GM12878 (cell line): ENCODE measurements around the gene ARHGAP26. TPM values are rescaled to one million over a fixed set of nuclear protein-coding genes. Genes with fewer than 3 reads are reported as not detected.

Experiments used
- ATAC-seq: fragments of 200-7000 bp; cut with Tn5 transposase; 3 replicates; pipeline ENCODE4 v1.9.1; 2020; ENCODE audit warnings: mild to moderate bottlenecking, moderate library complexity
- BruUV-seq: library from RNA; stranded (reverse); fragments of 400-500 nt; replicated peaks from 2 replicates; lab custom pipeline; 2021; lab: Mats Ljungman, UMichigan
- CTCF ChIA-PET: fragments of 300-600 bp; sonication (Branson Sonifier 250); formaldehyde crosslinking; extraction: SDS; loops from one replicate; lab custom pipeline; 2021; ENCODE audit warnings: inconsistent platforms; lab: Yijun Ruan, JAX
- POLR2A ChIA-PET: fragments of 350-600 bp; formaldehyde crosslinking; extraction: SDS; loops from one replicate; lab custom pipeline; 2021; ENCODE audit warnings: inconsistent platforms; lab: Charles Lee
- RAD21 ChIA-PET: fragments of 300-600 bp; sonication (Branson Sonifier 250); formaldehyde crosslinking; loops from one replicate; lab custom pipeline; 2023; ENCODE audit warnings: antibody characterized with exemption; ENCODE audit not compliant: unreplicated experiment; lab: Charles Lee
- SMC1A ChIA-PET: fragments of 300-600 bp; sonication (Branson Sonifier 250); formaldehyde crosslinking; loops from one replicate; lab custom pipeline; 2023; ENCODE audit not compliant: unreplicated experiment, uncharacterized antibody; lab: Charles Lee
- DNase-seq: peaks from one replicate; pipeline ENCODE4 v3.0.0-alpha.2; 2011; ENCODE audit warnings: low read depth, low spot score
- FAIRE-seq: peaks from 3 replicates; lab custom pipeline; 2011; peaks lifted over from hg19 to GRCh38; lab: Jason Lieb, UNC
- H2AFZ ChIP-seq: 2 replicates; pipeline ENCODE4 v1.6.0; 2011; ENCODE audit warnings: low read depth, low read length, control low read depth; ENCODE audit not compliant: control insufficient read depth
- H3K27ac ChIP-seq: 2 replicates; pipeline ENCODE4 v1.5.1; 2011; ENCODE audit warnings: control low read depth; ENCODE audit not compliant: control insufficient read depth, insufficient read depth
- H3K27me3 ChIP-seq, 2 experiments: replicated peaks in 1 of 2; 2 replicates each; pipeline versions ENCODE4 v1.6.0 to v1.6.1; 2011; ENCODE audit warnings: low read length in 1 of 2; ENCODE audit not compliant: control insufficient read depth in 2 of 2, insufficient read depth in 2 of 2
- H3K36me3 ChIP-seq, 2 experiments: 2 replicates each; pipeline ENCODE4 v1.5.1; 2011; ENCODE audit warnings: low read length in 1 of 2; ENCODE audit not compliant: control insufficient read depth in 2 of 2, insufficient read depth in 2 of 2
- H3K4me1 ChIP-seq: 2 replicates; pipeline ENCODE4 v1.6.1; 2011; ENCODE audit warnings: mild to moderate bottlenecking, low read length, moderate library complexity, mixed read lengths; ENCODE audit not compliant: control insufficient read depth, insufficient read depth
- H3K4me2 ChIP-seq: 2 replicates; pipeline ENCODE4 v1.6.0; 2011; ENCODE audit warnings: control low read depth; ENCODE audit not compliant: control insufficient read depth, insufficient read depth
- H3K4me3 ChIP-seq: fragments of 200-600 bp; sonication (generic); 2 replicates; pipeline ENCODE4 v1.5.1; 2016
- H3K79me2 ChIP-seq: 2 replicates; pipeline ENCODE4 v1.6.0; 2011; ENCODE audit warnings: low read length; ENCODE audit not compliant: control insufficient read depth, insufficient read depth
- H3K9ac ChIP-seq: 2 replicates; pipeline ENCODE4 v1.8.0; 2011; ENCODE audit warnings: low read length, control low read depth, mixed read lengths; ENCODE audit not compliant: control insufficient read depth, insufficient read depth
- H3K9me3 ChIP-seq: replicated peaks from 3 replicates; pipeline ENCODE4 v1.5.1; 2011; ENCODE audit warnings: mild to moderate bottlenecking, low read length; ENCODE audit not compliant: control insufficient read depth, insufficient read depth
- H4K20me1 ChIP-seq: 2 replicates; pipeline ENCODE4 v1.6.0; 2011; ENCODE audit not compliant: control insufficient read depth, insufficient read depth
- BACH1 ChIP-seq: fragments of 450-650 bp; IDR thresholded peaks from 2 replicates; pipeline ENCODE4 v1.6.1; 2017; ENCODE audit warnings: mild to moderate bottlenecking, borderline replicate concordance
- BHLHE40 ChIP-seq, 2 experiments: fragments of 450-650 bp in 1 of 2; IDR thresholded peaks; 2 replicates each; pipeline ENCODE4 v1.6.1; 2011 to 2017; ENCODE audit warnings: low read depth in 2 of 2, borderline replicate concordance in 1 of 2, improper control_type of control experiment in 1 of 2, low read length in 1 of 2, mild to moderate bottlenecking in 1 of 2
- CHD2 ChIP-seq: IDR thresholded peaks from 2 replicates; pipeline ENCODE4 v1.6.1; 2011; ENCODE audit warnings: low read depth, low read length, improper control_type of control experiment, borderline replicate concordance
- EP300 ChIP-seq, 2 experiments: fragments of 150-350 bp in 1 of 2; IDR thresholded peaks; 2 replicates each; pipeline ENCODE4 v1.6.1; 2011 to 2012; ENCODE audit warnings: low read depth in 2 of 2, low read length in 2 of 2, borderline replicate concordance in 1 of 2, improper control_type of control experiment in 1 of 2, inconsistent platforms in 1 of 2; ENCODE audit not compliant: control insufficient read depth in 1 of 2
- HDAC2 ChIP-seq: fragments of 200-600 bp; sonication (generic); IDR thresholded peaks from 2 replicates; pipeline ENCODE4 v1.6.1; 2017
- KDM1A ChIP-seq: fragments of 200-600 bp; sonication (generic); IDR thresholded peaks from 2 replicates; pipeline ENCODE4 v1.6.1; 2016; ENCODE audit warnings: borderline replicate concordance
- LARP7 ChIP-seq: fragments of 450-650 bp; IDR thresholded peaks from 2 replicates; pipeline ENCODE4 v1.6.1; 2017; ENCODE audit warnings: mild to moderate bottlenecking
- MEF2A ChIP-seq: IDR thresholded peaks from 2 replicates; pipeline ENCODE4 v1.6.1; 2011; ENCODE audit warnings: low read depth, mild to moderate bottlenecking, low read length, moderate library complexity; ENCODE audit not compliant: insufficient read depth
- MTA2 ChIP-seq: fragments of 450-650 bp; IDR thresholded peaks from 2 replicates; pipeline ENCODE4 v1.6.1; 2016; ENCODE audit warnings: low read depth, mild to moderate bottlenecking, moderate library complexity
- PAX8 ChIP-seq: fragments of 450-650 bp; IDR thresholded peaks from 2 replicates; pipeline ENCODE4 v1.6.1; 2017; ENCODE audit warnings: mild to moderate bottlenecking, moderate library complexity
- PML ChIP-seq: IDR thresholded peaks from 2 replicates; pipeline ENCODE4 v1.6.1; 2012; ENCODE audit warnings: low read length, inconsistent platforms
- RUNX3 ChIP-seq: IDR thresholded peaks from 2 replicates; pipeline ENCODE4 v1.6.1; 2012; ENCODE audit warnings: low read length, inconsistent platforms
- SMAD1 ChIP-seq: fragments of 450-650 bp; IDR thresholded peaks from 2 replicates; pipeline ENCODE4 v1.6.1; 2018; ENCODE audit warnings: mild to moderate bottlenecking, low read depth; ENCODE audit not compliant: partially characterized antibody
- STAT1 ChIP-seq: fragments of 450-650 bp; conservative IDR thresholded peaks from 2 replicates; pipeline ENCODE4 v1.6.1; 2014; ENCODE audit warnings: antibody characterized with exemption, mild to moderate bottlenecking
- WRNIP1 ChIP-seq: IDR thresholded peaks from 2 replicates; pipeline ENCODE4 v1.6.1; 2011; ENCODE audit warnings: low read depth, low read length, improper control_type of control experiment, borderline replicate concordance
- WGBS: methylation state at CpG from one replicate; pipeline ENCODE4 v1.1.6; 2016; ENCODE audit warnings: low lambda C conversion rate; ENCODE audit not compliant: insufficient replicate concordance, insufficient coverage; ENCODE audit errors: missing lambda C conversion rate; 5-methylcytosine and 5-hydroxymethylcytosine counted together
- in situ Hi-C: fragments of 300-500 bp; cut with MboI; formaldehyde crosslinking; loops from 9 replicates; pipeline ENCODE4 v1.14.3; 2018; ENCODE audit warnings: mixed read lengths
- intact Hi-C: fragments of 100-400 bp; cut with micrococcal nuclease; formaldehyde crosslinking; loops from one replicate; pipeline ENCODE4 v1.14.2; 2022; ENCODE audit not compliant: unreplicated experiment
- polyA plus RNA-seq, 11 experiments: library from polyadenylated mRNA; depleted of rRNA in 4 of 11; unstranded in 6 of 11; stranded (reverse) in 5 of 11; fragments of >200 nt; fragmentation: Nextera tagmentation in 4 of 11; fragmentation: Illumina TruSeq in 1 of 11; extraction: Ambion mirVana in 4 of 11; extraction: Trizol in 1 of 11; gene quantifications; 1 replicate in 1 of 11; 2 replicates in 10 of 11; pipeline versions ENCODE4 v1.2.1 to v1.2.3, GENCODE V29; 2011 to 2016; ENCODE audit warnings: inconsistent platforms in 2 of 11, missing spikeins in 2 of 11, low read depth in 1 of 11
- total RNA-seq, 4 experiments: library from RNA; depleted of rRNA in 3 of 4; stranded (reverse); fragments of >200 nt in 3 of 4; fragmentation: Illumina TruSeq in 1 of 4; extraction: Trizol in 1 of 4; gene quantifications; 2 replicates each; pipeline versions ENCODE4 v1.2.1 to v1.2.3, GENCODE V29; 2013 to 2021
- TF ChIP-seq, protein P1 (sequence below): IDR thresholded peaks from 2 replicates; pipeline ENCODE4 v1.6.1; 2011; ENCODE audit warnings: low read depth, mild to moderate bottlenecking, low read length, moderate library complexity, borderline replicate concordance; ENCODE audit errors: extremely low read depth
- TF ChIP-seq, protein P2 (sequence below): IDR thresholded peaks from 2 replicates; pipeline ENCODE4 v1.6.1; 2011; ENCODE audit warnings: borderline replicate concordance, low read depth, mild to moderate bottlenecking, moderate library complexity, mixed read lengths, low read length; ENCODE audit not compliant: insufficient read depth; ENCODE audit errors: extremely low read length
- TF ChIP-seq, protein P3 (sequence below): fragments of 150-350 bp; IDR thresholded peaks from 2 replicates; pipeline ENCODE4 v1.6.1; 2016; ENCODE audit warnings: low read depth, low read length
- TF ChIP-seq, protein P4 (sequence below), 3 experiments: IDR thresholded peaks in 2 of 3; conservative IDR thresholded peaks in 1 of 3; 2 replicates each; pipeline ENCODE4 v1.5.1; 2011; ENCODE audit warnings: low read depth in 3 of 3, low read length in 3 of 3, mild to moderate bottlenecking in 3 of 3, control low read depth in 2 of 3, moderate library complexity in 2 of 3, inconsistent platforms in 1 of 3, mixed read lengths in 1 of 3; ENCODE audit not compliant: control insufficient read depth in 2 of 3, insufficient read depth in 1 of 3; ENCODE audit errors: extremely low read depth in 1 of 3

The ARHGAP26 gene
- total and polyA plus RNA-seq, 10 of the 15 experiments (the other 5 are each of a cell fraction or from before 2014, with no cell fraction given), result 9.4 to 41.5 (median 19.3) TPM

DNA sequence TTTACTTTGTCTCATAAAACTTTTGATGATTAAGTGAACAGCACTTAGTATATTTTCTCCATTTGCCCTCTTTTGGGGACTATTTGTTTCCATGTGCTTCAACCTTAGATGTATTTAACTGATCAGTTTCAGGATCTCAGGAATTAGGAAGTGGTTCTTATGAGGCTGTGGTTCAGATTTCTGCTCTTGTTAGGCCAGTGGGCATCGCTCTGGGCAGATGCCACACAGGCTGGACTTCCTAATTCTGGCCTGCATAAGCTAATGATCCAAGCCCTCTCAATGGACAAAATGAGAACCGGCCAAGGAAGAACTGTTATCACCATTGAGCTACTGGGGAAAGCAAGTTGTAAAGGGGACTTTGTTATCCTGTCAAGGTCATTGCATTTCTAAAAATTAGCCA is 6.9 kb downstream of the ARHGAP26 start:
- no peaks in the 10 kb centered on the region for H3K36me3 ChIP-seq
- in situ Hi-C loops, result no loop called here
- no peak overlapping the region for H3K4me3 ChIP-seq
- RAD21 ChIA-PET, result no interaction called here
- FAIRE-seq (no peak), DNase-seq (no peak), ATAC-seq (no peak)
- H3K4me1 ChIP-seq, result no peaks in the 10 kb centered on the region
- 89% methylated on average over 2 of the region's 2 CpGs for WGBS
- no peak overlapping the region for H3K4me2 ChIP-seq
- H3K9ac ChIP-seq, result no peak overlapping the region
- H4K20me1 ChIP-seq, result no peaks in the 10 kb centered on the region
- no TSS peak for BruUV-seq
- POLR2A ChIA-PET, result no interaction called here
- no peaks in the 10 kb centered on the region for H3K27me3 ChIP-seq
- no peak overlapping the region for H3K27ac ChIP-seq
- H2AFZ ChIP-seq, result no peak overlapping the region
- SMC1A ChIA-PET, result interaction anchor here (1.3 kb wide), 1 partner anchor 25 kb away, joined by 3 read pairs; no protein-coding TSS in a partner anchor
- peaks cover 3% of the 10 kb centered on the region; the same call in 1 of the 2 replicates for H3K79me2 ChIP-seq
- H3K9me3 ChIP-seq, result no peaks in the 10 kb centered on the region
- CTCF ChIA-PET, result interaction anchor here (1.3 kb wide), 1 partner anchor 64 kb away, joined by 3 read pairs; no protein-coding TSS in a partner anchor
- intact Hi-C loops, result no loop called here
- no peak for TF ChIP-seq EP300 (IDR thresholded peaks at IDR 0.05; ENCODE audit: borderline replicate concordance in 1 of 2, control insufficient read depth in 1 of 2, low read depth in 2 of 2, low read length in 2 of 2)
- TF ChIP-seq, protein P1, sequence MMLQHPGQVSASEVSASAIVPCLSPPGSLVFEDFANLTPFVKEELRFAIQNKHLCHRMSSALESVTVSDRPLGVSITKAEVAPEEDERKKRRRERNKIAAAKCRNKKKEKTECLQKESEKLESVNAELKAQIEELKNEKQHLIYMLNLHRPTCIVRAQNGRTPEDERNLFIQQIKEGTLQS, result no peak
- TF ChIP-seq PAX8, result no peak
- TF ChIP-seq STAT1, result no peak
- no peak for TF ChIP-seq KDM1A
- TF ChIP-seq MEF2A, result no peak
- TF ChIP-seq, protein P2, sequence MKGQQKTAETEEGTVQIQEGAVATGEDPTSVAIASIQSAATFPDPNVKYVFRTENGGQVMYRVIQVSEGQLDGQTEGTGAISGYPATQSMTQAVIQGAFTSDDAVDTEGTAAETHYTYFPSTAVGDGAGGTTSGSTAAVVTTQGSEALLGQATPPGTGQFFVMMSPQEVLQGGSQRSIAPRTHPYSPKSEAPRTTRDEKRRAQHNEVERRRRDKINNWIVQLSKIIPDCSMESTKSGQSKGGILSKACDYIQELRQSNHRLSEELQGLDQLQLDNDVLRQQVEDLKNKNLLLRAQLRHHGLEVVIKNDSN, result no peak
- TF ChIP-seq MTA2, result no peak
- TF ChIP-seq WRNIP1, result no peak
- TF ChIP-seq BACH1, result no peak
- TF ChIP-seq, protein P3, sequence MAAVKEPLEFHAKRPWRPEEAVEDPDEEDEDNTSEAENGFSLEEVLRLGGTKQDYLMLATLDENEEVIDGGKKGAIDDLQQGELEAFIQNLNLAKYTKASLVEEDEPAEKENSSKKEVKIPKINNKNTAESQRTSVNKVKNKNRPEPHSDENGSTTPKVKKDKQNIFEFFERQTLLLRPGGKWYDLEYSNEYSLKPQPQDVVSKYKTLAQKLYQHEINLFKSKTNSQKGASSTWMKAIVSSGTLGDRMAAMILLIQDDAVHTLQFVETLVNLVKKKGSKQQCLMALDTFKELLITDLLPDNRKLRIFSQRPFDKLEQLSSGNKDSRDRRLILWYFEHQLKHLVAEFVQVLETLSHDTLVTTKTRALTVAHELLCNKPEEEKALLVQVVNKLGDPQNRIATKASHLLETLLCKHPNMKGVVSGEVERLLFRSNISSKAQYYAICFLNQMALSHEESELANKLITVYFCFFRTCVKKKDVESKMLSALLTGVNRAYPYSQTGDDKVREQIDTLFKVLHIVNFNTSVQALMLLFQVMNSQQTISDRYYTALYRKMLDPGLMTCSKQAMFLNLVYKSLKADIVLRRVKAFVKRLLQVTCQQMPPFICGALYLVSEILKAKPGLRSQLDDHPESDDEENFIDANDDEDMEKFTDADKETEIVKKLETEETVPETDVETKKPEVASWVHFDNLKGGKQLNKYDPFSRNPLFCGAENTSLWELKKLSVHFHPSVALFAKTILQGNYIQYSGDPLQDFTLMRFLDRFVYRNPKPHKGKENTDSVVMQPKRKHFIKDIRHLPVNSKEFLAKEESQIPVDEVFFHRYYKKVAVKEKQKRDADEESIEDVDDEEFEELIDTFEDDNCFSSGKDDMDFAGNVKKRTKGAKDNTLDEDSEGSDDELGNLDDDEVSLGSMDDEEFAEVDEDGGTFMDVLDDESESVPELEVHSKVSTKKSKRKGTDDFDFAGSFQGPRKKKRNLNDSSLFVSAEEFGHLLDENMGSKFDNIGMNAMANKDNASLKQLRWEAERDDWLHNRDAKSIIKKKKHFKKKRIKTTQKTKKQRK, result no peak
- TF ChIP-seq SMAD1, result no peak
- no peak for TF ChIP-seq LARP7
- TF ChIP-seq HDAC2, result no peak
- TF ChIP-seq BHLHE40 (IDR thresholded peaks at IDR 0.05; ENCODE audit: borderline replicate concordance in 1 of 2, low read depth in 2 of 2, low read length in 1 of 2), result no peak
- TF ChIP-seq PML, result no peak
- TF ChIP-seq, protein P4, sequence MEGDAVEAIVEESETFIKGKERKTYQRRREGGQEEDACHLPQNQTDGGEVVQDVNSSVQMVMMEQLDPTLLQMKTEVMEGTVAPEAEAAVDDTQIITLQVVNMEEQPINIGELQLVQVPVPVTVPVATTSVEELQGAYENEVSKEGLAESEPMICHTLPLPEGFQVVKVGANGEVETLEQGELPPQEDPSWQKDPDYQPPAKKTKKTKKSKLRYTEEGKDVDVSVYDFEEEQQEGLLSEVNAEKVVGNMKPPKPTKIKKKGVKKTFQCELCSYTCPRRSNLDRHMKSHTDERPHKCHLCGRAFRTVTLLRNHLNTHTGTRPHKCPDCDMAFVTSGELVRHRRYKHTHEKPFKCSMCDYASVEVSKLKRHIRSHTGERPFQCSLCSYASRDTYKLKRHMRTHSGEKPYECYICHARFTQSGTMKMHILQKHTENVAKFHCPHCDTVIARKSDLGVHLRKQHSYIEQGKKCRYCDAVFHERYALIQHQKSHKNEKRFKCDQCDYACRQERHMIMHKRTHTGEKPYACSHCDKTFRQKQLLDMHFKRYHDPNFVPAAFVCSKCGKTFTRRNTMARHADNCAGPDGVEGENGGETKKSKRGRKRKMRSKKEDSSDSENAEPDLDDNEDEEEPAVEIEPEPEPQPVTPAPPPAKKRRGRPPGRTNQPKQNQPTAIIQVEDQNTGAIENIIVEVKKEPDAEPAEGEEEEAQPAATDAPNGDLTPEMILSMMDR (IDR thresholded peaks at IDR 0.05 in 2 of 3, conservative IDR thresholded peaks at IDR 0.05 in 1 of 3; ENCODE audit: control insufficient read depth in 2 of 3, extremely low read depth in 1 of 3, insufficient read depth in 1 of 3, low read depth in 3 of 3, low read length in 3 of 3), result no peak
- TF ChIP-seq CHD2, result no peak
- no peak for TF ChIP-seq RUNX3
